Measurements from ENCODE around the gene FAM89B.

- TF ChIP-seq TARDBP (IDR thresholded peaks at IDR 0.05) (no peak), CTBP1 (IDR thresholded peaks at IDR 0.05; ENCODE audit: borderline replicate concordance) (no peak), ELF4 (IDR thresholded peaks at IDR 0.05) (no peak), LEF1 (IDR thresholded peaks at IDR 0.05; ENCODE audit: borderline replicate concordance) (no peak), FOXM1 (IDR thresholded peaks at IDR 0.05; ENCODE audit: borderline replicate concordance) (no peak), FOXA1 (IDR thresholded peaks at IDR 0.05) (no peak), SP1 (IDR thresholded peaks at IDR 0.05) (no peak), ARNT (IDR thresholded peaks at IDR 0.05) (no peak), ZNF384 (IDR thresholded peaks at IDR 0.05) (no peak), BHLHE40 (IDR thresholded peaks at IDR 0.05; ENCODE audit: borderline replicate concordance) (no peak)
These were observed 17.3 kb downstream of the FAM89B start for GRCh38 chr11:65589444-65590239.
